Neural progenitor cell (in vitro differentiated cells): Measurements from ENCODE around the gene MYO7B.

Experiments
- CTCF ChIP-seq: fragments of 200-600 bp; sonication (generic); IDR thresholded peaks from 2 replicates; pipeline ENCODE4 v1.5.1; 2017; ENCODE audit warnings: antibody characterized with exemption, mild to moderate bottlenecking
- EZH2 ChIP-seq: fragments of 200-600 bp; sonication (generic); IDR thresholded peaks from 2 replicates; pipeline ENCODE4 v1.6.1; 2017; ENCODE audit warnings: antibody characterized with exemption, mild to moderate bottlenecking, moderate library complexity
- EZH2phosphoT487 ChIP-seq: fragments of 200-600 bp; sonication (generic); IDR thresholded peaks from 2 replicates; pipeline ENCODE4 v1.6.1; 2017; ENCODE audit warnings: antibody characterized with exemption

- TF ChIP-seq CTCF (no peak), EZH2 (no peak), EZH2phosphoT487 (no peak)
Observed at GRCh38 chr2:127670957-127671290, 135.4 kb downstream of the MYO7B start.
